Endothelial cell of umbilical vein (primary cell): ENCODE data around the gene PDE1C. TPM values are rescaled to one million over a fixed set of nuclear protein-coding genes. Genes with fewer than 3 reads are reported as not detected.

ENCODE experiments used
- BruUV-seq: library from RNA; stranded (reverse); fragments of 400-500 nt; replicated peaks from 2 replicates; lab custom pipeline; 2021; lab: Mats Ljungman, UMichigan
- CTCF ChIA-PET: fragments of 300-600, 350-600 bp; sonication (Branson Sonifier 250); formaldehyde crosslinking; loops from one replicate; lab custom pipeline; 2021; ENCODE audit warnings: antibody characterized with exemption, inconsistent platforms; lab: Charles Lee
- POLR2A ChIA-PET: fragments of 300-600, 350-600 bp; sonication (Branson Sonifier 250); formaldehyde crosslinking; loops from one replicate; lab custom pipeline; 2021; ENCODE audit warnings: antibody characterized with exemption, inconsistent platforms; lab: Charles Lee
- DNase-seq: peaks from one replicate; pipeline ENCODE4 v3.0.0-alpha.2; 2011; ENCODE audit warnings: low read depth, low spot score
- FAIRE-seq: peaks from 2 replicates; lab custom pipeline; 2011; peaks lifted over from hg19 to GRCh38; lab: Jason Lieb, UNC
- H2AFZ ChIP-seq: 2 replicates; pipeline ENCODE4 v1.6.0; 2012; ENCODE audit warnings: low read depth, low read length, control low read depth, inconsistent platforms
- H3K27ac ChIP-seq: 2 replicates; pipeline ENCODE4 v1.5.1; 2011; ENCODE audit warnings: low read depth, mild to moderate bottlenecking, control low read depth, low read length, moderate library complexity; ENCODE audit not compliant: insufficient read depth
- H3K27me3 ChIP-seq, 2 experiments: 2 replicates each; pipeline versions ENCODE4 v1.6.0 to v1.6.1; 2011; ENCODE audit warnings: low read length in 2 of 2, mixed read lengths in 1 of 2; ENCODE audit not compliant: control insufficient read depth in 2 of 2, insufficient read depth in 2 of 2
- H3K36me3 ChIP-seq, 2 experiments: 2 replicates in 1 of 2; 3 replicates in 1 of 2; pipeline ENCODE4 v1.5.1; 2011; ENCODE audit warnings: low read length in 2 of 2, mild to moderate bottlenecking in 1 of 2, moderate library complexity in 1 of 2; ENCODE audit not compliant: control insufficient read depth in 2 of 2, insufficient read depth in 2 of 2; ENCODE audit errors: extremely low read depth in 1 of 2
- H3K4me1 ChIP-seq: 3 replicates; pipeline ENCODE4 v1.5.1; 2011; ENCODE audit warnings: mild to moderate bottlenecking, low read length; ENCODE audit not compliant: control insufficient read depth, insufficient read depth; ENCODE audit errors: extremely low read depth
- H3K4me2 ChIP-seq: 2 replicates; pipeline ENCODE4 v1.6.1; 2011; ENCODE audit warnings: low read length, control low read depth, mixed read lengths; ENCODE audit not compliant: insufficient read depth
- H3K4me3 ChIP-seq, 3 experiments: fragments of 200-600 bp in 1 of 3; sonication (generic), shearing (Covaris generic) in 1 of 3; replicated peaks in 1 of 3; 2 replicates each; pipeline ENCODE4 v1.5.1; 2011 to 2016; ENCODE audit warnings: control low read depth in 3 of 3, low read length in 3 of 3, mild to moderate bottlenecking in 2 of 3, inconsistent platforms in 1 of 3, low read depth in 1 of 3, moderate library complexity in 1 of 3; ENCODE audit not compliant: insufficient read depth in 1 of 3
- H3K79me2 ChIP-seq: 2 replicates; pipeline ENCODE4 v1.6.0; 2012; ENCODE audit warnings: low read length, inconsistent platforms; ENCODE audit not compliant: control insufficient read depth, insufficient read depth
- H3K9ac ChIP-seq: replicated peaks from 2 replicates; pipeline ENCODE3; 2011; ENCODE audit warnings: low read length, control low read depth; ENCODE audit not compliant: insufficient read depth; ENCODE audit errors: extremely low read depth
- H3K9me1 ChIP-seq: replicated peaks from 3 replicates; pipeline ENCODE4 v1.6.0; 2011; ENCODE audit warnings: mild to moderate bottlenecking, low read length; ENCODE audit not compliant: control insufficient read depth, insufficient read depth; ENCODE audit errors: extremely low read depth
- H3K9me3 ChIP-seq: replicated peaks from 2 replicates; pipeline ENCODE4 v1.5.1; 2012; ENCODE audit warnings: low read length, inconsistent platforms; ENCODE audit not compliant: control insufficient read depth, insufficient read depth
- H4K20me1 ChIP-seq: replicated peaks from 2 replicates; pipeline ENCODE3; 2011; ENCODE audit warnings: mild to moderate bottlenecking, low read length; ENCODE audit not compliant: control insufficient read depth, insufficient read depth; ENCODE audit errors: extremely low read depth
- CTCF ChIP-seq, 2 donors: IDR thresholded peaks; 1 replicate in 1 of 2; 2 replicates in 1 of 2; pipeline ENCODE4 v1.5.1; 2011; ENCODE audit warnings: low read length in 2 of 2, mild to moderate bottlenecking in 2 of 2, moderate library complexity in 2 of 2, control low read depth in 1 of 2, inconsistent platforms in 1 of 2, low read depth in 1 of 2; ENCODE audit not compliant: insufficient read depth in 1 of 2; ENCODE audit errors: extremely low read depth in 1 of 2
- FOS ChIP-seq: IDR thresholded peaks from 2 replicates; pipeline ENCODE4 v1.6.1; 2011; ENCODE audit warnings: mild to moderate bottlenecking, low read length, moderate library complexity, borderline replicate concordance; ENCODE audit not compliant: insufficient read depth
- GATA2 ChIP-seq: IDR thresholded peaks from 2 replicates; pipeline ENCODE4 v1.7.0; 2011; ENCODE audit warnings: low read depth, mild to moderate bottlenecking, moderate library complexity, mixed read lengths, low read length; ENCODE audit not compliant: insufficient read length, insufficient read depth
- MYC ChIP-seq: IDR thresholded peaks from one replicate; pipeline ENCODE4 v1.6.1; 2011; ENCODE audit warnings: mild to moderate bottlenecking, low read depth, low read length
- POLR2AphosphoS5 ChIP-seq: IDR thresholded peaks from 2 replicates; pipeline ENCODE4 v1.6.1; 2012; ENCODE audit warnings: low read depth, mild to moderate bottlenecking, control low read depth, low read length, moderate library complexity; ENCODE audit not compliant: insufficient read depth
- dilution Hi-C: fragments of 300-500 bp; cut with MboI; formaldehyde crosslinking; loops from one replicate; pipeline ENCODE4 v1.15.0; 2019; ENCODE audit warnings: low sequenced_read_pairs; ENCODE audit not compliant: extremely low pct_ligation_motif_present
- intact Hi-C: fragments of 100-400 bp; cut with micrococcal nuclease; formaldehyde crosslinking; loops from one replicate; pipeline ENCODE4 v1.10.0; 2022
- polyA plus RNA-seq, 4 experiments: library from polyadenylated mRNA; depleted of rRNA in 3 of 4; stranded (reverse) in 3 of 4; unstranded in 1 of 4; fragments of >200 nt; gene quantifications; 2 replicates each; pipeline versions ENCODE4 v1.2.1 to v1.2.3, GENCODE V29; 2011 to 2012; ENCODE audit warnings: missing spikeins in 1 of 4
- total RNA-seq: library from RNA; stranded (reverse); gene quantifications from 2 replicates; pipeline ENCODE4 v1.2.3, GENCODE V29; 2021

Gene PDE1C
- total and polyA plus RNA-seq, 2 donors (not counting 3 experiments of a cell fraction or from before 2014, with no cell fraction given), result 0.90 to 3.1 TPM

- TF ChIP-seq POLR2AphosphoS5 (no peak), CTCF (IDR thresholded peaks at IDR 0.05; ENCODE audit: extremely low read depth in 1 of 2, insufficient read depth in 1 of 2, low read depth in 1 of 2, low read length in 2 of 2) (no peak)
- FAIRE-seq (no peak), DNase-seq (no peak)
- H3K9me3 ChIP-seq, result no peaks in the 10 kb centered on the region
- no peak overlapping the region for H3K4me3 ChIP-seq
- H3K36me3 ChIP-seq, result no peaks in the 10 kb centered on the region
- no peak overlapping the region for H3K9ac ChIP-seq
- POLR2A ChIA-PET, result no interaction called here
- no TSS peak for BruUV-seq
- H3K27ac ChIP-seq, result no peak overlapping the region
- H3K27me3 ChIP-seq, result no peaks in the 10 kb centered on the region
- intact Hi-C loops, result no loop called here
- CTCF ChIA-PET, result no interaction called here
- H2AFZ ChIP-seq, result no peak overlapping the region
- H3K9me1 ChIP-seq, result no peaks in the 10 kb centered on the region
- H3K4me2 ChIP-seq, result no peak overlapping the region
- dilution Hi-C loops, result no loop called here
- H4K20me1 ChIP-seq, result no peaks in the 10 kb centered on the region
- no peaks in the 10 kb centered on the region for H3K79me2 ChIP-seq
- no peaks in the 10 kb centered on the region for H3K4me1 ChIP-seq
Measured at GRCh38 chr7:31864646-31865045, 205.6 kb downstream of the PDE1C start.

GRCh38 chr7:31860925-31861324 is 209.3 kb downstream of the PDE1C start:
- no peaks in the 10 kb centered on the region for H3K79me2 ChIP-seq
- no TSS peak for BruUV-seq
- DNase-seq, result no peak
- TF ChIP-seq MYC (no peak), GATA2 (peak; percentile 71), FOS (peak; percentile 49)
- no peak overlapping the region for H3K9ac ChIP-seq
- H3K36me3 ChIP-seq, result no peaks in the 10 kb centered on the region
- CTCF ChIA-PET, result no interaction called here
- H2AFZ ChIP-seq, result no peak overlapping the region
- H4K20me1 ChIP-seq, result no peaks in the 10 kb centered on the region
- no peaks in the 10 kb centered on the region for H3K27me3 ChIP-seq
- no peaks in the 10 kb centered on the region for H3K4me1 ChIP-seq
- dilution Hi-C loops, result no loop called here
- no peak overlapping the region for H3K4me3 ChIP-seq
- no peaks in the 10 kb centered on the region for H3K9me3 ChIP-seq
- intact Hi-C loops, result no loop called here
- H3K4me2 ChIP-seq, result no peak overlapping the region
- H3K9me1 ChIP-seq, result no peaks in the 10 kb centered on the region
- POLR2A ChIA-PET, result no interaction called here
- no peak overlapping the region for H3K27ac ChIP-seq
- FAIRE-seq, result no peak
